ENCODE data around the gene MELTF.

The MELTF gene

GRCh38 chr3:196962930-196963630, 66.5 kb downstream of the MELTF start:
- H3K4me3 ChIP-seq (replicated peaks in 1 of 2; ENCODE audit: low read depth in 2 of 2, low read length in 2 of 2) = no peak overlapping the region
- TF ChIP-seq CTCF (IDR thresholded peaks at IDR 0.05; ENCODE audit: low read depth, low read length) = no peak
- DNase-seq (ENCODE audit: low read depth in 2 of 2) = no peak

- no peak for DNase-seq (ENCODE audit: low read depth in 2 of 2)
- no peak for TF ChIP-seq CTCF (IDR thresholded peaks at IDR 0.05; ENCODE audit: low read depth, low read length)
- H3K4me3 ChIP-seq (replicated peaks in 1 of 2; ENCODE audit: low read depth in 2 of 2, low read length in 2 of 2) = no peak overlapping the region
Observed at GRCh38 chr3:196962108-196962929, 67.3 kb downstream of the MELTF start.

- no peak for TF ChIP-seq CTCF (IDR thresholded peaks at IDR 0.05; ENCODE audit: low read depth, low read length)
- no peak overlapping the region for H3K4me3 ChIP-seq (replicated peaks in 1 of 2; ENCODE audit: low read depth in 2 of 2, low read length in 2 of 2)
- no peak for DNase-seq (ENCODE audit: low read depth in 2 of 2)
Observed at GRCh38 chr3:196954832-196955231, 74.8 kb downstream of the MELTF start.
